Lung (tissue), 12 donors: ENCODE measurements around the gene SOX6. TPM values are rescaled to one million over a fixed set of nuclear protein-coding genes. Genes with fewer than 3 reads are reported as not detected.
"Not testable (repeated sequence)": the region's sequence is repeated elsewhere in the genome, so short reads cannot be mapped to it uniquely, and the experiment has no call there.

Experiments used
- ATAC-seq: fragments of 200-7000 bp; cut with Tn5 transposase; one replicate; pipeline ENCODE4 v1.9.1; 2020; ENCODE audit warnings: moderate number of reproducible peaks; ENCODE audit not compliant: insufficient read depth, low FRiP score
- DNase-seq, 3 donors: peaks; one replicate each; pipeline ENCODE4 v3.0.0-alpha.2; 2013 to 2017
- H3K27ac ChIP-seq, 2 donors: one replicate each; pipeline ENCODE4 v1.5.1; 2013; ENCODE audit warnings: mild to moderate bottlenecking in 2 of 2, moderate library complexity in 2 of 2, control low read depth in 1 of 2, inconsistent platforms in 1 of 2, low read depth in 1 of 2, low read length in 1 of 2
- H3K27me3 ChIP-seq, 3 donors: one replicate each; pipeline ENCODE4 v1.5.1; 2013; ENCODE audit warnings: low read length in 2 of 3; ENCODE audit not compliant: control insufficient read depth in 3 of 3, insufficient read depth in 3 of 3
- H3K36me3 ChIP-seq, 4 donors: one replicate each; pipeline ENCODE4 v1.5.1; 2013; ENCODE audit warnings: low read length in 4 of 4, mild to moderate bottlenecking in 1 of 4, moderate library complexity in 1 of 4; ENCODE audit not compliant: control insufficient read depth in 4 of 4, insufficient read depth in 4 of 4
- H3K4me1 ChIP-seq, 5 donors: one replicate each; pipeline ENCODE4 v1.5.1; 2013; ENCODE audit warnings: low read length in 5 of 5, mild to moderate bottlenecking in 2 of 5, moderate library complexity in 1 of 5; ENCODE audit not compliant: control insufficient read depth in 5 of 5, insufficient read depth in 5 of 5
- H3K4me3 ChIP-seq: one replicate; pipeline ENCODE4 v1.5.1; 2013; ENCODE audit warnings: mild to moderate bottlenecking, control low read depth, moderate library complexity
- H3K9ac ChIP-seq, 2 donors: one replicate each; pipeline ENCODE4 v1.5.1; 2013; ENCODE audit warnings: low read length in 2 of 2, control low read depth in 1 of 2; ENCODE audit not compliant: insufficient read depth in 1 of 2
- H3K9me3 ChIP-seq, 4 donors: one replicate each; pipeline ENCODE4 v1.5.1; 2013; ENCODE audit warnings: low read length in 3 of 4, mild to moderate bottlenecking in 1 of 4, moderate library complexity in 1 of 4; ENCODE audit not compliant: control insufficient read depth in 4 of 4, insufficient read depth in 3 of 4
- CTCF ChIP-seq: IDR thresholded peaks from 2 replicates; pipeline ENCODE4 v1.5.1; 2012; ENCODE audit warnings: mild to moderate bottlenecking; ENCODE audit errors: control extremely low read depth, extremely low read depth
- WGBS, 2 donors: extraction: QIAGEN DNeasy Blood & Tissue Kit; methylation state at CpG; one replicate each; pipeline ENCODE4 v1.1.7; 2013; 5-methylcytosine and 5-hydroxymethylcytosine counted together
- polyA plus RNA-seq, 2 donors: library from polyadenylated mRNA; stranded (reverse); fragments of 200-250 nt; gene quantifications; one replicate each; pipeline ENCODE4 v1.2.1, GENCODE V29; 2013
- total RNA-seq, 2 donors: library from RNA; depleted of rRNA in 1 of 2; stranded (reverse); fragments of >200 nt in 1 of 2; gene quantifications; one replicate each; pipeline ENCODE4 v1.2.1, GENCODE V29; 2014 to 2021
- donor health status: control.
- donor health status: control.
- donor health status: Bipolar disorder and iron deficiency.
- donor health status: healthy.
- donor health status: DM: yes; HTN: yes; CAD: no.

Gene SOX6
- total and polyA plus RNA-seq, 4 donors: 0.58 to 31.7 (median 7.4) TPM

GRCh38 chr11:15927196-15927863, 429.0 kb downstream of the SOX6 start:
- DNase-seq: no peak
- Histone ChIP-seq H3K36me3 (no peaks in the 10 kb centered on the region), H3K9ac (no peak overlapping the region), H3K9me3 (peaks cover 0 to 2% (median 0%) of the 10 kb centered on the region in 4 donors), H3K4me1 (no peaks in the 10 kb centered on the region), H3K4me3 (no peak overlapping the region), H3K27ac (no peak overlapping the region), H3K27me3 (no peaks in the 10 kb centered on the region)
- TF ChIP-seq CTCF: no peak
- ATAC-seq: no peak
- WGBS, 2 donors: 87 to 88% methylated on average over 5 of the region's 5 CpGs

GRCh38 chr11:15926071-15926470, 430.3 kb downstream of the SOX6 start:
- Histone ChIP-seq H3K4me1 (no peaks in the 10 kb centered on the region), H3K36me3 (no peaks in the 10 kb centered on the region), H3K27ac (no peak overlapping the region), H3K9ac (no peak overlapping the region), H3K27me3 (no peaks in the 10 kb centered on the region), H3K9me3 (peaks cover 0 to 2% (median 0%) of the 10 kb centered on the region in 4 donors), H3K4me3 (no peak overlapping the region)
- no peak for DNase-seq
- no peak for TF ChIP-seq CTCF
- WGBS, 2 donors: 80 to 97% methylated on average over 2 of the region's 2 CpGs
- ATAC-seq: no peak

GRCh38 chr11:15923183-15923582, 433.2 kb downstream of the SOX6 start:
- Histone ChIP-seq H3K9me3 (peaks cover 0 to 1% (median 0%) of the 10 kb centered on the region in 4 donors), H3K27ac (no peak overlapping the region), H3K4me3 (no peak overlapping the region), H3K36me3 (no peaks in the 10 kb centered on the region), H3K27me3 (no peaks in the 10 kb centered on the region), H3K9ac (no peak overlapping the region), H3K4me1 (no peaks in the 10 kb centered on the region)
- no peak for DNase-seq
- TF ChIP-seq CTCF: no peak
- 68 to 79% methylated on average over 2 of the region's 2 CpGs for WGBS, 2 donors
- ATAC-seq: no peak

- H3K4me3 ChIP-seq, ATAC-seq, H3K4me1 ChIP-seq, H3K36me3 ChIP-seq, H3K27me3 ChIP-seq, H3K27ac ChIP-seq, H3K9me3 ChIP-seq, H3K9ac ChIP-seq: not testable (repeated sequence)
- WGBS, 2 donors: 95 to 96% methylated on average over 6 of the region's 6 CpGs
- DNase-seq: peak in 1 of 3 donors; percentile 1
Measured at GRCh38 chr11:15922745-15923144, 433.6 kb downstream of the SOX6 start.
